ENCODE results near the gene RC3H1. TPM values are rescaled to one million over a fixed set of nuclear protein-coding genes. Genes with fewer than 3 reads are reported as not detected.

Gene RC3H1
- total and polyA plus RNA-seq, 2 of the 8 experiments (the other 6 are each of a cell fraction or from before 2014, with no cell fraction given) = 7.4 to 32.2 TPM

DNA sequence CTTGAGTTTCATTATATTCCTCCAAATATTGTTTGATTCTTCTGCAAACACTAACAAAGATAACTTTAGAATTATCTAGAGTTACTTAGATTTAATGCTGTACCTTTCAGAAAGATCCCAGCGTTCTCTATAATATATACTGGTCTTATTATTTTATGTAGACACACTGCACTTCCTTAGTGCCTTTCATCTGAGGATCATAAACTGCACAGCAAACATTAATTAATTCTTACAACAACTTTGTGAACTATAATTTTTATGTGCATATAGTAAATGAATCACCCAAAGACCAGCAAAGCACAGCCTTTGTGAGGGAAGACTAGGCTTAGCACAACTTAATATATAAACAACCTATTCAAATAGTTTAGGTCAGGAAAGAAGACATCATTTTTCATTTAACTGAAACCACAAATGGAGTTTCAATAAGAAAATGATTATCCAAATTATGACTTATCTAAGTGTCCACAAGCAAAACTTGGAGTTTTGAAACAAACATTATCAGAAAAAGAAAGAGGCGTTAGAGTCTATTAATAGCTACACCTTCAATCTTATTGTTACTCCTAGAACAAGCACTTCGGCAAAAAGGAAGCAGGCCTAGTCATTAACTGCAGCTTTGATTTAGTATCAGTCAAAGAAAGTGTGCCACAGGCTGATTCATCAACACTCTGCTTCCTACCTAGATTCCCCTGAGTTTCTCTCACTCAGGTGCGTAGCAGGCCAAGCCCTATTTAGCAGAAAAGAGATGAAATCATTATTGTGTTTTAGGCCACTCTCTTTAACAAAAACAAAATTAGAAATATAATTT lies 22.5 kb upstream of the RC3H1 start:
- H3K4me3 ChIP-seq (ENCODE audit: extremely low read depth in 1 of 4, insufficient read depth in 2 of 4, low read depth in 3 of 4, low read length in 4 of 4) = no peak overlapping the region
- POLR2A ChIA-PET (ENCODE audit: partially characterized antibody) = no interaction called here
- no peak overlapping the region for H2BK120ac ChIP-seq (replicated peaks; ENCODE audit: low read depth, low read length)
- no peaks in the 10 kb centered on the region for H3K4me1 ChIP-seq (replicated peaks in 1 of 4; ENCODE audit: control insufficient read depth in 3 of 4, insufficient read depth in 4 of 4, low read length in 3 of 4)
- H3K4me2 ChIP-seq (ENCODE audit: insufficient read depth in 1 of 2, low read depth in 2 of 2, low read length in 2 of 2) = no peak overlapping the region
- no peak overlapping the region for H4K8ac ChIP-seq (ENCODE audit: extremely low read depth, insufficient read depth, low read length)
- H2BK20ac ChIP-seq (ENCODE audit: low read length) = no peak overlapping the region
- no peak overlapping the region for H2BK15ac ChIP-seq (ENCODE audit: low read length)
- H2AK5ac ChIP-seq (ENCODE audit: low read depth, low read length) = no peak overlapping the region
- no peak overlapping the region for H3K18ac ChIP-seq (ENCODE audit: extremely low read depth, low read length)
- H3K79me1 ChIP-seq (ENCODE audit: low read depth, low read length) = no peaks in the 10 kb centered on the region
- no peak overlapping the region for H2BK12ac ChIP-seq (ENCODE audit: low read depth, low read length)
- H2AFZ ChIP-seq (ENCODE audit: low read length) = no peak overlapping the region
- no peaks in the 10 kb centered on the region for H3K27me3 ChIP-seq (replicated peaks in 1 of 4; ENCODE audit: control insufficient read depth in 3 of 4, extremely low read depth in 1 of 4, insufficient read depth in 3 of 4, low read length in 3 of 4)
- no peak overlapping the region for H3K27ac ChIP-seq (ENCODE audit: low read depth, low read length)
- no peaks in the 10 kb centered on the region for H4K20me1 ChIP-seq (replicated peaks in 1 of 2; ENCODE audit: control insufficient read depth in 1 of 2, insufficient read depth in 2 of 2, low read length in 2 of 2)
- peaks cover 0 to 5% of the 10 kb centered on the region in 2 experiments; a peak in 1 of 4 replicates for H3K9me3 ChIP-seq (ENCODE audit: insufficient read depth in 2 of 2, low read depth in 1 of 2, low read length in 1 of 2)
- no peaks in the 10 kb centered on the region for H3K23me2 ChIP-seq (ENCODE audit: low read depth, low read length)
- H3K4ac ChIP-seq (replicated peaks; ENCODE audit: insufficient read length, low read depth, low read length) = no peak overlapping the region
- CTCF ChIA-PET (ENCODE audit: partially characterized antibody) = interaction anchor here (1.0 to 1.7 kb wide), 3 partner anchors 46 to 79 kb away, joined by 3 to 6 read pairs (median 3); no protein-coding TSS in a partner anchor
- H3K9ac ChIP-seq (replicated peaks in 1 of 4; ENCODE audit: extremely low read depth in 1 of 4, low read depth in 3 of 4, low read length in 3 of 4) = no peak overlapping the region
- H2BK5ac ChIP-seq (ENCODE audit: low read depth, low read length) = no peak overlapping the region
- no peaks in the 10 kb centered on the region for H3K79me2 ChIP-seq (ENCODE audit: control insufficient read depth in 1 of 2, insufficient read depth in 2 of 2, low read length in 2 of 2)
- no peak overlapping the region for H4K5ac ChIP-seq (ENCODE audit: insufficient read length, low read depth, low read length)
- 83% methylated on average over 4 of the region's 4 CpGs; no CpG with 5 or more reads in 1 of the 2 experiments for WGBS, 2 experiments (ENCODE audit: extremely low coverage in 1 of 2, insufficient coverage in 1 of 2, insufficient read length in 1 of 2, insufficient replicate concordance in 2 of 2, low coverage in 1 of 2, low lambda C conversion rate in 2 of 2, missing lambda C conversion rate in 1 of 2)
- no peak overlapping the region for H3K14ac ChIP-seq (ENCODE audit: insufficient read length)
- no peak overlapping the region for H3K56ac ChIP-seq (replicated peaks; ENCODE audit: insufficient read length, low read depth, low read length)
- no peak overlapping the region for H4K91ac ChIP-seq (replicated peaks; ENCODE audit: insufficient read length, low read length)
- FAIRE-seq (no peak), DNase-seq (ENCODE audit: low read depth in 1 of 2, low spot score in 2 of 2) (no peak)
- no peak overlapping the region for H3K23ac ChIP-seq (ENCODE audit: insufficient read length)
- H3K36me3 ChIP-seq (ENCODE audit: control insufficient read depth in 2 of 4, insufficient read depth in 4 of 4, low read length in 3 of 4) = no peaks in the 10 kb centered on the region
- TF ChIP-seq, protein P1, sequence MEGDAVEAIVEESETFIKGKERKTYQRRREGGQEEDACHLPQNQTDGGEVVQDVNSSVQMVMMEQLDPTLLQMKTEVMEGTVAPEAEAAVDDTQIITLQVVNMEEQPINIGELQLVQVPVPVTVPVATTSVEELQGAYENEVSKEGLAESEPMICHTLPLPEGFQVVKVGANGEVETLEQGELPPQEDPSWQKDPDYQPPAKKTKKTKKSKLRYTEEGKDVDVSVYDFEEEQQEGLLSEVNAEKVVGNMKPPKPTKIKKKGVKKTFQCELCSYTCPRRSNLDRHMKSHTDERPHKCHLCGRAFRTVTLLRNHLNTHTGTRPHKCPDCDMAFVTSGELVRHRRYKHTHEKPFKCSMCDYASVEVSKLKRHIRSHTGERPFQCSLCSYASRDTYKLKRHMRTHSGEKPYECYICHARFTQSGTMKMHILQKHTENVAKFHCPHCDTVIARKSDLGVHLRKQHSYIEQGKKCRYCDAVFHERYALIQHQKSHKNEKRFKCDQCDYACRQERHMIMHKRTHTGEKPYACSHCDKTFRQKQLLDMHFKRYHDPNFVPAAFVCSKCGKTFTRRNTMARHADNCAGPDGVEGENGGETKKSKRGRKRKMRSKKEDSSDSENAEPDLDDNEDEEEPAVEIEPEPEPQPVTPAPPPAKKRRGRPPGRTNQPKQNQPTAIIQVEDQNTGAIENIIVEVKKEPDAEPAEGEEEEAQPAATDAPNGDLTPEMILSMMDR (IDR thresholded peaks at IDR 0.05; ENCODE audit: control extremely low read depth in 1 of 3, insufficient read depth in 1 of 3, low read depth in 1 of 3, low read length in 3 of 3) = no peak
- no peak for TF ChIP-seq CEBPB (IDR thresholded peaks at IDR 0.05; ENCODE audit: low read depth, low read length)
- no peak for TF ChIP-seq BACH1 (IDR thresholded peaks at IDR 0.05; ENCODE audit: low read length)
- no peak for TF ChIP-seq BCL11A (IDR thresholded peaks at IDR 0.05; ENCODE audit: low read depth in 2 of 2, low read length in 2 of 2)
- TF ChIP-seq CBX5 (IDR thresholded peaks at IDR 0.05; ENCODE audit: low read depth, low read length) = no peak
- TF ChIP-seq, protein P2, sequence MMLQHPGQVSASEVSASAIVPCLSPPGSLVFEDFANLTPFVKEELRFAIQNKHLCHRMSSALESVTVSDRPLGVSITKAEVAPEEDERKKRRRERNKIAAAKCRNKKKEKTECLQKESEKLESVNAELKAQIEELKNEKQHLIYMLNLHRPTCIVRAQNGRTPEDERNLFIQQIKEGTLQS (IDR thresholded peaks at IDR 0.05; ENCODE audit: insufficient read depth, low read depth, low read length) = no peak
- TF ChIP-seq TAF1 (IDR thresholded peaks at IDR 0.05; ENCODE audit: low read depth, low read length) = no peak
- no peak for TF ChIP-seq SUZ12 (IDR thresholded peaks at IDR 0.05; ENCODE audit: low read length)
- no peak for TF ChIP-seq HDAC6 (IDR thresholded peaks at IDR 0.05; ENCODE audit: low read depth, low read length)
- no peak for TF ChIP-seq RBBP5 (IDR thresholded peaks at IDR 0.05; ENCODE audit: borderline replicate concordance, low read depth, low read length)

All from H1 (cell line).